ENCODE results near the gene WNT6. TPM values are rescaled to one million over a fixed set of nuclear protein-coding genes. Genes with fewer than 3 reads are reported as not detected.
A peak's percentile ranks its signal among the peaks of the same experiment; 100 is the strongest.

The WNT6 gene
- total RNA-seq, 1 donor from 2014 or later = 0.89 TPM

GRCh38 chr2:218872645-218873358 lies 13.2 kb downstream of the WNT6 start:
- TF ChIP-seq CTCF (IDR thresholded peaks at IDR 0.05) = no peak
- intact Hi-C loops (cut with micrococcal nuclease) = no loop called here
- Mint-ChIP-seq H3K4me1 (peaks cover 38% of the 10 kb centered on the region), H3K27me3 (peaks cover 35% of the 10 kb centered on the region), H3K27ac (no peak overlapping the region), H3K9me3 (no peaks in the 10 kb centered on the region), H3K36me3 (ENCODE audit: low read depth) (no peaks in the 10 kb centered on the region), H3K4me3 (peak overlapping the region; percentile 63)
- ATAC-seq (ENCODE audit: low read depth) (no peak), DNase-seq (no peak)
- POLR2A ChIA-PET = interaction anchor here (0.6 to 20.0 kb wide), 4 partner anchors 8 to 313 kb away, joined by 3 to 969 read pairs (median 3); partner anchors contain the start of gene WNT10A
- CTCF ChIA-PET = interaction anchor here (21.7 kb wide), 1 partner anchor 26 kb away, joined by 1062 read pairs; no protein-coding TSS in a partner anchor

GRCh38 chr2:218873359-218874194 lies 14.0 kb downstream of the WNT6 start:
- Mint-ChIP-seq H3K27ac (no peak overlapping the region), H3K9me3 (no peaks in the 10 kb centered on the region), H3K4me1 (peaks cover 42% of the 10 kb centered on the region), H3K4me3 (peak overlapping the region; percentile 63), H3K27me3 (peaks cover 33% of the 10 kb centered on the region), H3K36me3 (ENCODE audit: low read depth) (no peaks in the 10 kb centered on the region)
- ATAC-seq (ENCODE audit: low read depth) = peak; percentile 26
- intact Hi-C loops (cut with micrococcal nuclease) = no loop called here
- POLR2A ChIA-PET = interaction anchor here (0.6 to 20.0 kb wide), 2 partner anchors 20 to 121 kb away, joined by 3 to 969 read pairs; no protein-coding TSS in a partner anchor
- DNase-seq = no peak
- TF ChIP-seq CTCF (IDR thresholded peaks at IDR 0.05) = no peak
- CTCF ChIA-PET = interaction anchor here (0.8 to 21.7 kb wide), 3 partner anchors 25 to 108 kb away, joined by 3 to 1062 read pairs (median 3); no protein-coding TSS in a partner anchor

- intact Hi-C loops (cut with micrococcal nuclease) = loop anchor here (1.0 kb wide), 4 partner anchors 22 to 106 kb away; partner anchors contain the start of gene CDK5R2
Observed at GRCh38 chr2:218875692-218876246, 16.2 kb downstream of the WNT6 start.

GRCh38 chr2:218876562-218877219 lies 17.1 kb downstream of the WNT6 start:
- DNase-seq = peak; percentile 58
- ATAC-seq (ENCODE audit: low read depth) = no peak
- TF ChIP-seq CTCF (IDR thresholded peaks at IDR 0.05) = peak; percentile 65
- intact Hi-C loops (cut with micrococcal nuclease) = loop anchor here (1.0 kb wide), 4 partner anchors 22 to 105 kb away; partner anchors contain the start of gene CDK5R2
- no peaks in the 10 kb centered on the region for H3K36me3 Mint-ChIP-seq (ENCODE audit: low read depth)
- ChIA-PET CTCF (interaction anchor here (0.6 to 21.7 kb wide), 22 partner anchors 8 to 183 kb away, joined by 3 to 1062 read pairs (median 5); partner anchors contain the start of genes CDK5R2 and WNT6), POLR2A (interaction anchor here (1.1 to 20.0 kb wide), 2 partner anchors 16 to 17 kb away, joined by 4 to 969 read pairs; no protein-coding TSS in a partner anchor)
- no peaks in the 10 kb centered on the region for H3K9me3 Mint-ChIP-seq
- peaks cover 19% of the 10 kb centered on the region for H3K27me3 Mint-ChIP-seq
- H3K4me3 Mint-ChIP-seq = no peak overlapping the region
- peaks cover 55% of the 10 kb centered on the region for H3K4me1 Mint-ChIP-seq
- H3K27ac Mint-ChIP-seq = no peak overlapping the region

More at GRCh38 chr2:218875692-218876246, 16.2 kb downstream of the WNT6 start:
- Mint-ChIP-seq H3K27me3 (peaks cover 20% of the 10 kb centered on the region), H3K36me3 (ENCODE audit: low read depth) (no peaks in the 10 kb centered on the region), H3K27ac (no peak overlapping the region), H3K4me1 (peaks cover 51% of the 10 kb centered on the region), H3K9me3 (no peaks in the 10 kb centered on the region), H3K4me3 (no peak overlapping the region)
- no peak for TF ChIP-seq CTCF (IDR thresholded peaks at IDR 0.05)
- ChIA-PET CTCF (interaction anchor here (0.6 to 21.7 kb wide), 22 partner anchors 9 to 184 kb away, joined by 3 to 1062 read pairs (median 5); partner anchors contain the start of genes CDK5R2 and WNT6), POLR2A (interaction anchor here (0.6 to 20.0 kb wide), 3 partner anchors 15 to 25 kb away, joined by 3 to 969 read pairs (median 4); no protein-coding TSS in a partner anchor)
- DNase-seq (no peak), ATAC-seq (ENCODE audit: low read depth) (no peak)
